SU-DHL-6 (cell line): Measurements from ENCODE around the gene PHACTR1.

ENCODE experiments used
- H2AFZ ChIP-seq: fragments of 200-600 bp; sonication (generic); 2 replicates; pipeline ENCODE4 v1.6.1; 2014; ENCODE audit warnings: low read depth, mild to moderate bottlenecking, moderate library complexity, mixed read lengths, antibody characterized with exemption, low read length; ENCODE audit not compliant: severe bottlenecking
- H3F3A ChIP-seq: fragments of 200-600 bp; shearing (Covaris generic); 2 replicates; pipeline ENCODE4 v1.6.0; 2016; ENCODE audit warnings: antibody characterized with exemption, mild to moderate bottlenecking; ENCODE audit not compliant: insufficient read depth
- H3K27ac ChIP-seq: fragments of 200-600 bp; sonication (generic); 2 replicates; pipeline ENCODE4 v1.5.1; 2016; ENCODE audit warnings: low read depth, mild to moderate bottlenecking, low read length, moderate library complexity, mixed read lengths
- H3K27me3 ChIP-seq: fragments of 200-600 bp; sonication (generic), shearing (Covaris generic); 2 replicates; pipeline ENCODE4 v1.6.0; 2014; ENCODE audit warnings: mild to moderate bottlenecking, low read length
- H3K36me3 ChIP-seq: fragments of 200-600 bp; sonication (generic); 2 replicates; pipeline ENCODE4 v1.6.1; 2014; ENCODE audit warnings: mild to moderate bottlenecking, low read length, mixed read lengths
- H3K4me2 ChIP-seq: fragments of 300-600, 200-600 bp; shearing (Covaris generic), sonication (generic); 2 replicates; pipeline ENCODE4 v1.6.0; 2014; ENCODE audit warnings: low read length, low read depth, mild to moderate bottlenecking; ENCODE audit not compliant: poor library complexity, severe bottlenecking
- H3K4me3 ChIP-seq: fragments of 200-600 bp; sonication (generic); 2 replicates; pipeline ENCODE4 v1.5.1; 2014; ENCODE audit warnings: antibody characterized with exemption, low read length, mild to moderate bottlenecking, mixed read lengths; ENCODE audit not compliant: insufficient read depth, poor library complexity, severe bottlenecking
- H3K79me2 ChIP-seq: fragments of 200-600 bp; sonication (generic); 2 replicates; pipeline ENCODE4 v1.6.1; 2014; ENCODE audit warnings: mild to moderate bottlenecking, low read length, moderate library complexity; ENCODE audit not compliant: insufficient read depth
- H3K9ac ChIP-seq: fragments of 200-600 bp; sonication (generic); 2 replicates; pipeline ENCODE4 v1.7.0; 2014; ENCODE audit warnings: mild to moderate bottlenecking, low read length
- H3K9me2 ChIP-seq: fragments of 200-600 bp; sonication (generic); replicated peaks from 2 replicates; pipeline ENCODE4 v1.6.1; 2014; ENCODE audit warnings: low read length; ENCODE audit not compliant: insufficient read depth
- H3K9me3 ChIP-seq: fragments of 200-600 bp; sonication (generic); 2 replicates; pipeline ENCODE4 v1.6.1; 2014; ENCODE audit warnings: low read length, mixed read lengths; ENCODE audit not compliant: insufficient read depth
- H4K20me1 ChIP-seq: fragments of 200-600 bp; sonication (generic); 2 replicates; pipeline ENCODE4 v1.6.1; 2014; ENCODE audit warnings: low read depth, mild to moderate bottlenecking, antibody characterized with exemption, low read length, moderate library complexity, mixed read lengths
- EZH2phosphoT487 ChIP-seq: fragments of 200-600 bp; sonication (generic), shearing (Covaris generic); conservative IDR thresholded peaks from 2 replicates; pipeline ENCODE4 v1.6.1; 2018; ENCODE audit warnings: mild to moderate bottlenecking, antibody characterized with exemption, low read length, moderate library complexity, mixed read lengths
- TF ChIP-seq, protein P1 (sequence below): fragments of 200-600 bp; sonication (generic); IDR thresholded peaks from one replicate; pipeline ENCODE4 v1.5.1; 2017; ENCODE audit warnings: antibody characterized with exemption, mild to moderate bottlenecking, low read length, moderate library complexity; ENCODE audit not compliant: insufficient read depth, poor library complexity, severe bottlenecking

Gene PHACTR1

DNA sequence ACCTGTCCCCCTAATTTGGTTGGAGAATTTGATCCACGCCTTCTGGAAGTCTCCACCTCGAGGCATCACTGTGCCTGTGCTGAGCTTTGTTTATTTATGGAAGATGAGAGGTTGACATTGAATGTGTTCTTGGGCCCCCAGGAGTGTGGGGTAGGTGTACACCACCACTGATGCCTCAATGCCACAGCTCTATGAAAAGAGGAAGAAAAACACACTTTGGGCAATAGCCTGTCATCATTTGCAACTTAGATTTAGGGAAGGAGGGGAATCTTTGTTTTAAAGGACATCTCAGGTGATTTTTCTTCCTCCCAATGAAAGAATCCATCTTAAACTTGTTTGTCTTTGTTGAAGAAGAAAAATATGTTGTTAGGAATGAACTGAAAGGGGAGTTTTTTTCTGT, 569.1 kb downstream of the PHACTR1 start:
- H2AFZ ChIP-seq, result no peak overlapping the region
- H3K4me2 ChIP-seq, result no peak overlapping the region
- H3K4me3 ChIP-seq, result no peak overlapping the region
- H3K9ac ChIP-seq, result no peak overlapping the region
- H3K27me3 ChIP-seq, result no peaks in the 10 kb centered on the region
- no peaks in the 10 kb centered on the region for H3K79me2 ChIP-seq
- no peaks in the 10 kb centered on the region for H3K9me2 ChIP-seq
- TF ChIP-seq EZH2phosphoT487, result no peak
- TF ChIP-seq, protein P1, sequence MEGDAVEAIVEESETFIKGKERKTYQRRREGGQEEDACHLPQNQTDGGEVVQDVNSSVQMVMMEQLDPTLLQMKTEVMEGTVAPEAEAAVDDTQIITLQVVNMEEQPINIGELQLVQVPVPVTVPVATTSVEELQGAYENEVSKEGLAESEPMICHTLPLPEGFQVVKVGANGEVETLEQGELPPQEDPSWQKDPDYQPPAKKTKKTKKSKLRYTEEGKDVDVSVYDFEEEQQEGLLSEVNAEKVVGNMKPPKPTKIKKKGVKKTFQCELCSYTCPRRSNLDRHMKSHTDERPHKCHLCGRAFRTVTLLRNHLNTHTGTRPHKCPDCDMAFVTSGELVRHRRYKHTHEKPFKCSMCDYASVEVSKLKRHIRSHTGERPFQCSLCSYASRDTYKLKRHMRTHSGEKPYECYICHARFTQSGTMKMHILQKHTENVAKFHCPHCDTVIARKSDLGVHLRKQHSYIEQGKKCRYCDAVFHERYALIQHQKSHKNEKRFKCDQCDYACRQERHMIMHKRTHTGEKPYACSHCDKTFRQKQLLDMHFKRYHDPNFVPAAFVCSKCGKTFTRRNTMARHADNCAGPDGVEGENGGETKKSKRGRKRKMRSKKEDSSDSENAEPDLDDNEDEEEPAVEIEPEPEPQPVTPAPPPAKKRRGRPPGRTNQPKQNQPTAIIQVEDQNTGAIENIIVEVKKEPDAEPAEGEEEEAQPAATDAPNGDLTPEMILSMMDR, result no peak
- peaks cover 11% of the 10 kb centered on the region; the same call in 1 of the 2 replicates for H3K36me3 ChIP-seq
- H3K9me3 ChIP-seq, result no peaks in the 10 kb centered on the region
- no peaks in the 10 kb centered on the region for H3F3A ChIP-seq
- no peak overlapping the region for H3K27ac ChIP-seq
- no peaks in the 10 kb centered on the region for H4K20me1 ChIP-seq

DNA sequence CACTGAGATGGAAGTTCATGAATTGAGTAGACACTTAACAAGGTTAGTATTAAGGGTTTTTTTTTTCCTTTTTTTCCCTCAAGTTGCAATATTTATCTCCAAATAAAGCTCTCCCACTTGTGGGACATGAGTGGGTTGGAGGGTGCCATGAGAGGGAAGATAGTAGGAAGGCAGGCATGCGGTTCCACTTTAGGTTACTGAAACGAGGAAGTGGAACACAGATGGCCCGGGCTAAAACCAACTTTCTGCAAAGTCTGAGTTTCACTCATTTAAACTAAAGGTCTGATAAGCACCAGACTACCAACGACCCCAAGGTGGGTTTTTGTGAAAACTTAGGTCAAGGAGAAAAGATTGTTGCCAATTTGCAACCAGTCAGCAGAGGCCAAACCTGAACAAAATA, 569.6 kb downstream of the PHACTR1 start:
- TF ChIP-seq, protein P1, result no peak
- TF ChIP-seq EZH2phosphoT487, result no peak
- Histone ChIP-seq H3K4me3 (no peak overlapping the region), H4K20me1 (no peaks in the 10 kb centered on the region), H3K4me2 (no peak overlapping the region), H2AFZ (no peak overlapping the region), H3K36me3 (peaks cover 11% of the 10 kb centered on the region; the same call in 1 of the 2 replicates), H3K79me2 (no peaks in the 10 kb centered on the region), H3K9ac (no peak overlapping the region), H3K9me2 (no peaks in the 10 kb centered on the region), H3K27ac (no peak overlapping the region), H3F3A (no peaks in the 10 kb centered on the region), H3K9me3 (no peaks in the 10 kb centered on the region), H3K27me3 (no peaks in the 10 kb centered on the region)

DNA sequence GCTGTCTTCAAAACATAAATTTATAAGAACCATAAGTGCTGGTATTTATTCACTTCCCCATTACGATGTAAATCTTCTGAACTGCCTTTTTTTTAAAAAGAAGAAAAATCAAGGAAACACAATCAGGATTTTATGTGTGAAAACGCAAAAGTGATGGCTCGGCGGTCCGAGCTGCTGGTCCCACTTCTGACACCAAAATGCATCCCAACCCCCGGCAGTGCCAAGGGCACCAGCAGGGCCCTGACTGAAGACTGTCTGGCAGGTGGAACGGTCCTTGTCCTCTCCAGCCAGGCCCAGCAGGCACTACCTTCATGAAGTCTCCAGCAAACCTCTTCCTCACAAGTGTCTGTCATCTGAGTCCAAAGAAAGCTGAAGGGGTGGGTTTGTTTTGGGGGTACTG, 570.5 kb downstream of the PHACTR1 start:
- H3K27me3 ChIP-seq, result no peaks in the 10 kb centered on the region
- no peaks in the 10 kb centered on the region for H3K9me2 ChIP-seq
- TF ChIP-seq, protein P1, result no peak
- TF ChIP-seq EZH2phosphoT487, result no peak
- H3K36me3 ChIP-seq, result peaks cover 11% of the 10 kb centered on the region; the same call in 1 of the 2 replicates
- no peaks in the 10 kb centered on the region for H3F3A ChIP-seq
- no peak overlapping the region for H2AFZ ChIP-seq
- no peak overlapping the region for H3K27ac ChIP-seq
- no peaks in the 10 kb centered on the region for H3K9me3 ChIP-seq
- no peaks in the 10 kb centered on the region for H3K79me2 ChIP-seq
- no peak overlapping the region for H3K9ac ChIP-seq
- no peak overlapping the region for H3K4me2 ChIP-seq
- H4K20me1 ChIP-seq, result no peaks in the 10 kb centered on the region
- no peak overlapping the region for H3K4me3 ChIP-seq

DNA sequence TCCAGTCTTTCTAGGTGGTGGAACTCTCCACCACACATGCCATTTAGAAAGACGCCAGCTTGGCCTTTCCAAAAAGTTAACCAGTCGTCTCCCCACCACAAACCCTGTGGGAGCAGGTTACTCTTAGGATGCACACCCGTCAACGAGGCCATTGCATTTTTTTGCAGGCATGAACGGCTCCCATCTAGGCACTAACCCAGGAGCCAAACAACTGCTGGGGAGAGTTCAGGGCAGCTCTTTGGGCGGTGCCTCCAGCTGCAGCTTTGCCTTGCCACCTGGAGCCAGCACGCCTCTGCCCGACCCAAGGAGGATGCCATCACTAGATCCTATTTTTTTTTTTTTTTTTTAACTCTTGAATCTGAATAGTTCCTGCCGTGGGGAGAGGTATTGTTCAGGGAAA, 571.9 kb downstream of the PHACTR1 start:
- no peaks in the 10 kb centered on the region for H3K9me2 ChIP-seq
- no peak overlapping the region for H3K27ac ChIP-seq
- H3K9ac ChIP-seq, result no peak overlapping the region
- peaks cover 11% of the 10 kb centered on the region; the same call in 1 of the 2 replicates for H3K36me3 ChIP-seq
- no peaks in the 10 kb centered on the region for H3K9me3 ChIP-seq
- H3K4me3 ChIP-seq, result no peak overlapping the region
- H3F3A ChIP-seq, result no peaks in the 10 kb centered on the region
- no peaks in the 10 kb centered on the region for H3K27me3 ChIP-seq
- no peak overlapping the region for H2AFZ ChIP-seq
- no peaks in the 10 kb centered on the region for H3K79me2 ChIP-seq
- TF ChIP-seq, protein P1, result no peak
- no peak for TF ChIP-seq EZH2phosphoT487
- H4K20me1 ChIP-seq, result no peaks in the 10 kb centered on the region
- H3K4me2 ChIP-seq, result no peak overlapping the region
